Medulla oblongata (tissue), 1 donor: Measurements from ENCODE around the gene SNCB.
A peak's percentile ranks its signal among the peaks of the same experiment; 100 is the strongest.
"Not testable (repeated sequence)": the region's sequence is repeated elsewhere in the genome, so short reads cannot be mapped to it uniquely, and the experiment has no call there.

Experiments used
- DNase-seq: peaks from one replicate; pipeline ENCODE4 v3.0.0-alpha.2; 2015; ENCODE audit errors: extremely low spot score

Gene SNCB

GRCh38 chr5:176624142-176624541 is 6.2 kb downstream of the SNCB start:
- DNase-seq, result no peak

DNA sequence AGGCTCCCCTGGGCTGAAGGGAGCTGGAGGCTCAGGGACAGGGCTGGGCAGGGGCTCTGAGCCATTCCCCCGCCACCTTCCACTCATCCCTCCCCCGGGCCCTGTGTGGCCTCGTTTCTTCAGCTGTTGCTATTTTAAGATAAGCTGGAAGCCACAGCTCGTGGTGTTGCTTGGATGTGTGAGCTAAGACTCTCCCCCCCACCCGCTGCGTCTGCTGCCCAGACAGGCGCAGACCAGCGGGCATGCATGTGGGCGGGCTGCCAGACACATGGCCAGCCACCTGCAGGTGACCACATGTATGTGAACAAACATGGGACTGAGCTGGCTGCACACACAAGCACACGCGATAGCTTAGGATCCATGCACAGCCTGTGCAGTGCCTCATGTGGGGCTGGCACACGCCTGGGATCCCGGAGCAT is 8.7 kb downstream of the SNCB start:
- no peak for DNase-seq

DNA sequence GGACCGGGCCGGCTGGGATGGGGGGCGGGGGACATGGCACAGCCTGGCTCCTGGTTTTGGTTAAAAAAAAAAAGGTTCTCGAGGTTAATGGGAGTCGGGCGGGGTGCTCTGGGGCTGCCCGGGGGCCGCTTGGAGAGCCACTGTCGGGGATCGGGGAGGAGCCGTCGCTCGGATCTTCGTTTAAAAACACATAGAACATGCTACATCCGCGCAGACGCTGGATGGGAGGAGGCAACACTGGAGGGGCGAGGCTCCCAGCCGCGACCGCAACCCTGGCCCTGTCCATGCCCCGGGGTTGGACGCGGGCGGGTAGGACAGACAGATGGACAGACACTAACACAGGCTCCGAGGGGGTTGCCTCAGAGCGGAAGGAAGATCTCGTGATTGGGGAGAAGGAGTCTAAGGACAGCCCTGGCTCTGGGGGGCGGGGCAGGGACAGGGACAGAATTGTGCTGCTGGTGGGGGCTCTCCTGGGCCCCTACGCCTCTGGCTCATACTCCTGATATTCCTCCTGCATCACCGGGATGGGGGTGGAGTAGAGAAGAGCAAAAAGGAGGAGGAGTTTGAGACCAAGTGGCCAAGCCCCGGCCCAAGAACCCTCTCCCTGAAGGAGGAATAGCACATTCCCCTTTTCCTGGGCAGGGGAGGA is 9.9 kb downstream of the SNCB start:
- no peak for DNase-seq

DNA sequence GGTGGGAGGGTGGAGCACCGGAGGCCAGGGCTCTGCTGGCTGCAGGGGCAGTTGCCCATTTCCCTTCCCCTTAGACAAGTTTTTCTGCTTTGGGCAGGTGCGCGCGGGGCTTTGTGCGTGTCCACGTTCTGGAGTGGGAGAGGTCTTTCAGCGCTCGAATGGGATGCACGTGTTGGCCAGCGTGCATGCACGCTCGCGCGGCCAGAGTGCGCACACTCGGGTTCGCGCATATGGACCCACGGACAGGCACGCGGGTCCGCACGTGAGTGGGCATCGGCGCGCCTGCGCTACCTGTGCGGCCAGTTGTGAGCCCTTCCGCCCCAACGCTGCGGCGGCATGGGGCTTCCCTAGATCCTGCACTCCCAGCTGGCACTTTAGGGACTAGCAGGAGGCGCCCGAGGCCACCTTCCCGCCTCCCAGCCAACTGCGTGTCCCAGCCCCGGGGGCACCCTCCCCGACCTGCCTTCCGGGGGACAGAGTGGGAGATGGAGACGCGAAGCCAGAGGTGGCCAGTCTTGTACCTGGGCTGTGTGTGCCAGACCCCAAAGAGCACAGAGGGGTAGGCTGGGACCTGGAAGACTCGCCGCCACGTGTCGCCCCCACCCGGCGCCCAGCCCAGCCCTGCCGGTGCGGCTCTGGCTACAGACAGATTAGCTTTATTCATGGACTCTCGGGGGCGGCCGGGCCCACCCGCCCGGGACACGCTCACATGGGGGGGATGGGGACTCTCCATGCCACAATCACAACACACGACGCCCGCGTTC is 10.6 kb downstream of the SNCB start:
- DNase-seq, result no peak

DNA sequence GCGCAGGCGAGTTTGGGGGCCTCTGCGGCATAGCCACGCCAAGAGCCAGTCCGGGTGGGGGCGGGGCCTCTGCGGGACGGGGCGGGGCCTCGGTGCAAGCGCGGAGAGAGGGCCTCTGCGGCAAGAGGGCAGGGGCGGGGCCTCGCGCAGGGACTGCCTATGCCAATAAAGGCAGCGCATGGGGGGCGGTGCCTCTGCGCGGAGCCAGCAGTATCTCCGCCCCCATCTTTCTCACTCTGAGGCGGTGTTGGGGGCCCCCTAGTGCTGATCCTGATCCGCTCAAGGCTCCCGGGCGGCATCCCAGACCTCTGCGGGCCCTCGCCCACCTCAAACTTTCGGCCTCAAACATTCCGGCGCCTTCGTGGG is 11.1 kb downstream of the SNCB start:
- peak; percentile 70 for DNase-seq

GRCh38 chr5:176618783-176619182 is 11.6 kb downstream of the SNCB start:
- DNase-seq, result no peak

- DNase-seq, result no peak
These were observed 13.8 kb downstream of the SNCB start for GRCh38 chr5:176616511-176616910.

- no peak for DNase-seq
These were observed 15.4 kb downstream of the SNCB start for GRCh38 chr5:176614805-176615478.

- no peak for DNase-seq
These were observed 17.5 kb downstream of the SNCB start for GRCh38 chr5:176612855-176613254.

- DNase-seq, result no peak
These were observed 18.3 kb downstream of the SNCB start for GRCh38 chr5:176612008-176612407.

- DNase-seq, result peak; percentile 64
These were observed 18.9 kb downstream of the SNCB start for GRCh38 chr5:176611435-176611834.

GRCh38 chr5:176610435-176610773 is 19.9 kb downstream of the SNCB start:
- no peak for DNase-seq

- peak; percentile 54 for DNase-seq
These were observed 20.5 kb downstream of the SNCB start, which contains the start of gene GPRIN1 for GRCh38 chr5:176609724-176610434. TSS of gene GPRIN1 (minus strand) at chr5:176610156. CDS start at chr5:176599834, 10,322 bp downstream.

- DNase-seq, result no peak
These were observed 21.2 kb downstream of the SNCB start for GRCh38 chr5:176608937-176609723.

- DNase-seq, result no peak
These were observed 22.1 kb downstream of the SNCB start for GRCh38 chr5:176608142-176608705.

- DNase-seq, result no peak
These were observed 23.5 kb downstream of the SNCB start for GRCh38 chr5:176606875-176607274.

DNA sequence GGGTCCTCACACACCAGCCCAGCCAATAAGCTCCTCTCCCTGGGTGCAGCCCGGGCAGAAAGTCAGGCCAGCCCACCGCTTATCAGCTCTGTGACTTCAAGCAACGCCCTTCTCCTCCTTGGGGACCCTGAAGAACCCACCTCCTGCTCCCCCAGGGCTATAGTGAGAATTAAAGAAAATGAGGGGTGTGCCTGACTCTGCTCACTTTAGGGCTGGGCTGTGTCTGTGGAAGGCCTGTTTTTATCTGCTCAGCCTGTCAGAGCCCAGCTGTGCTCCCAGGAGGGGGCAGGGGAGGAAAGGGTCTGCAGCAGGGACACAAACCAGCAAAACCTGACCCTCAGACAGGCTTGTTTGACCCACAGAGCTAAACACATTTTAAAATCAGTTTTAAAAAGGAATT is 24.3 kb downstream of the SNCB start:
- no peak for DNase-seq

- no peak for DNase-seq
These were observed 27.2 kb downstream of the SNCB start for GRCh38 chr5:176603091-176603490.

DNA sequence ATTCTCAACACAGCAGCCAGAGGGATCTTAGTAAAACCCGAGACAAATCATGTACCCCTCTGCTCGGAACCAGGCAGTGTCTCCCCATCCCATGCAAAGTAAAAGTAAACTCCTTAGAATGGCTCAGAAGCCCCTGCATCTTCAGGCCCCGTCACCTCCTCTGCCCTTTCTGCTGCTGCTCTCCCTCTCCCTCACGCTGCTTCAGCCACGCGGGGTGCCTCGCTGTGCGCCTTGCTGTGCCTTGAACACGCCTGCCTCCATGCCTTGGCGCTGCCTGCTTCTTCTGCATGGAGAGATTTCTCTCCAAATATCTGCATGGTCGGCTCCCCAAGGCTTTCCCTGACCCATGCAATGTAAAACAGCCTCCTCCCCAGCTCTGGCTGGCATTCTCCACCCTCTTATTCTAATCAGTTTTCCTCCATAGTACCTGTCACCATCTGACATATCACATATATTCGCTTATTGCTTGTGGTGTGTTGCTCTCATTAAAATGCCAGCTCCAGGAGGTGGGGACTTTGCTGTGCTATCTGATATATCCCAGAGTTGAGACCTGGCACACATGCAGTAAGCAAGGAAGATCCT is 28.3 kb downstream of the SNCB start:
- no peak for DNase-seq

- not testable (repeated sequence) for DNase-seq
These were observed 30.4 kb downstream of the SNCB start for GRCh38 chr5:176599749-176600430.
